Mesendoderm (in vitro differentiated cells): ENCODE results near the gene VSIG1.

Experiments
- DNase-seq: peaks from one replicate; pipeline ENCODE4 v3.0.0; 2013
- H2AK5ac ChIP-seq: 2 replicates; pipeline ENCODE4 v1.6.1; 2013; ENCODE audit warnings: low read length, inconsistent platforms
- H2BK120ac ChIP-seq: 2 replicates; pipeline ENCODE4 v1.6.1; 2013; ENCODE audit warnings: low read depth, mild to moderate bottlenecking, low read length, moderate library complexity, mixed read lengths
- H2BK15ac ChIP-seq: replicated peaks from 2 replicates; pipeline ENCODE4 v1.6.1; 2013; ENCODE audit warnings: low read depth, mild to moderate bottlenecking, moderate library complexity
- H2BK5ac ChIP-seq: 2 replicates; pipeline ENCODE4 v1.6.1; 2013; ENCODE audit warnings: low read length, inconsistent platforms
- H3K18ac ChIP-seq: 2 replicates; pipeline ENCODE4 v1.6.1; 2013; ENCODE audit warnings: mild to moderate bottlenecking, low read length, mixed read lengths
- H3K23ac ChIP-seq: one replicate; pipeline ENCODE4 v1.6.1; 2013; ENCODE audit warnings: low read length
- H3K27ac ChIP-seq: 2 replicates; pipeline ENCODE4 v1.5.1; 2013; ENCODE audit warnings: low read depth, mild to moderate bottlenecking, inconsistent platforms, low read length, moderate library complexity
- H3K27me3 ChIP-seq: 2 replicates; pipeline ENCODE4 v1.6.1; 2013; ENCODE audit warnings: low read length, control low read depth, mild to moderate bottlenecking, inconsistent platforms; ENCODE audit not compliant: insufficient read depth, poor library complexity
- H3K36me3 ChIP-seq: 2 replicates; pipeline ENCODE4 v1.6.1; 2013; ENCODE audit warnings: low read length, inconsistent platforms; ENCODE audit not compliant: control insufficient read depth, insufficient read depth
- H3K4ac ChIP-seq: one replicate; pipeline ENCODE4 v1.6.1; 2013; ENCODE audit warnings: low read depth, mild to moderate bottlenecking, low read length, moderate library complexity
- H3K4me1 ChIP-seq: 2 replicates; pipeline ENCODE4 v1.6.1; 2013; ENCODE audit warnings: low read depth, low read length, inconsistent platforms; ENCODE audit not compliant: control insufficient read depth
- H3K4me2 ChIP-seq: 2 replicates; pipeline ENCODE4 v1.6.1; 2013; ENCODE audit warnings: low read length
- H3K4me3 ChIP-seq: 2 replicates; pipeline ENCODE4 v1.5.1; 2013; ENCODE audit warnings: mild to moderate bottlenecking, low read length
- H3K56ac ChIP-seq: one replicate; pipeline ENCODE4 v1.6.1; 2013; ENCODE audit warnings: low read length
- H3K79me1 ChIP-seq: 2 replicates; pipeline ENCODE4 v1.6.1; 2013; ENCODE audit warnings: low read length, inconsistent platforms
- H3K79me2 ChIP-seq: 2 replicates; pipeline ENCODE4 v1.6.1; 2013; ENCODE audit warnings: mild to moderate bottlenecking, low read length; ENCODE audit not compliant: control insufficient read depth, insufficient read depth
- H3K9ac ChIP-seq: 2 replicates; pipeline ENCODE4 v1.6.1; 2013; ENCODE audit warnings: low read length, inconsistent platforms
- H4K5ac ChIP-seq: one replicate; pipeline ENCODE4 v1.6.1; 2013; ENCODE audit warnings: low read length
- H4K8ac ChIP-seq: one replicate; pipeline ENCODE4 v1.6.1; 2013; ENCODE audit warnings: low read depth, mild to moderate bottlenecking, control low read depth, low read length, moderate library complexity
- WGBS: extraction: QIAGEN DNeasy Blood & Tissue Kit; methylation state at CpG from one replicate; pipeline ENCODE4 v1.1.7; 2013; ENCODE audit warnings: low lambda C conversion rate, missing lambda C conversion rate; ENCODE audit not compliant: insufficient coverage; ENCODE audit errors: extremely low coverage; 5-methylcytosine and 5-hydroxymethylcytosine counted together

Gene VSIG1

DNA sequence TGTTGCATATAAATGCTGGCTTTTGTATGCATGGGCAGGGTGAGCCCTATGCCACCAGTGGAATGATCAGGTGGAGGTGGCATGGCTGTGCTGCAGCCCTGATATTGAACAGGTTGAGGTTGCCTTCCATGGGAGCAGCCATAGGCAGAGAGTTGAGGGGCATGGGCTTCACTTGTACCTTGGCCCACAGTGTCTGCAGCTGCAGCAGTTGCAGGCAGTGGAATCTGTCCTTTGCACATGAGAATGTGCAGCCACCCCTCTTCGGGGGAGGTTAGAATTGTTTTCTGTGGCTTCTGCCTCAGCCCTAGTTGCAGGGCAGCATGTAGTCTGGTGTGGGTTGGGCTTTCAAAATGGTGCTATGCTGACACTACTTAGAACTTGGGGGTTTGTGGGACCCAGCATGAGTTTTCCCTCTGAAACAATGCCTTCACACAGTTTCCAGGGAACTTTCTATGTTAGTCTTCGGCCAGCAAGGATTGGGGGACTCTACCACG, 25.4 kb upstream of the VSIG1 start:
- Histone ChIP-seq H3K36me3 (no peaks in the 10 kb centered on the region), H4K8ac (no peak overlapping the region), H2BK15ac (no peak overlapping the region), H3K23ac (no peak overlapping the region), H3K79me2 (no peaks in the 10 kb centered on the region), H2BK5ac (no peak overlapping the region), H2BK120ac (no peak overlapping the region), H3K27ac (no peak overlapping the region), H4K5ac (no peak overlapping the region), H3K4me2 (no peak overlapping the region), H3K18ac (no peak overlapping the region), H3K4me3 (no peak overlapping the region), H3K4ac (no peak overlapping the region), H3K27me3 (no peaks in the 10 kb centered on the region), H3K79me1 (no peaks in the 10 kb centered on the region), H3K4me1 (no peaks in the 10 kb centered on the region), H2AK5ac (no peak overlapping the region), H3K9ac (no peak overlapping the region), H3K56ac (no peak overlapping the region)
- no CpG with 5 or more reads among the region's 3 CpGs for WGBS
- no peak for DNase-seq

DNA sequence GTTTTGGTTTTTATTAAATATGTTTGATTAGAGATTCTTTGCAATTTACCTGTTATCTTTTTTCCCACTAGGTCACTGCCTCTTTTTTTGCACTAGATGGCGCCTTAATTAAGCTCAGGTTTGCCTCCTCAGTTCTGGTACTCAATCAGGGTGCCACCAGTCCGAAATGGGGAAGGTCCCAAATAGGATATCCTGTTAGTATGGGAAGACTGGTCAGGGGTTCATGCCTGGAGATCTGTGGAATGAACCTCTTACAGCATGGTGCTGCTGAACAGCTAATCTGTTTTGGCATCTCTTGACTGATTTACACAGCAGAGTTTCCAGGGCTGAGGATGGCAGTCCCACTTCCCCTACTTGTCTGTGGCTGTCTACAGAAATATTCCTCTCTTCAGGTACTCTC, 24.2 kb upstream of the VSIG1 start:
- no peaks in the 10 kb centered on the region for H3K79me1 ChIP-seq
- WGBS, result no CpG with 5 or more reads among the region's 2 CpGs
- no peak overlapping the region for H3K4me2 ChIP-seq
- H3K4me3 ChIP-seq, result no peak overlapping the region
- H2BK5ac ChIP-seq, result no peak overlapping the region
- H3K56ac ChIP-seq, result no peak overlapping the region
- H4K5ac ChIP-seq, result no peak overlapping the region
- H2BK120ac ChIP-seq, result no peak overlapping the region
- no peaks in the 10 kb centered on the region for H3K27me3 ChIP-seq
- H3K79me2 ChIP-seq, result no peaks in the 10 kb centered on the region
- no peak overlapping the region for H2BK15ac ChIP-seq
- no peaks in the 10 kb centered on the region for H3K4me1 ChIP-seq
- H3K23ac ChIP-seq, result no peak overlapping the region
- H2AK5ac ChIP-seq, result no peak overlapping the region
- H3K9ac ChIP-seq, result no peak overlapping the region
- H3K36me3 ChIP-seq, result no peaks in the 10 kb centered on the region
- H3K18ac ChIP-seq, result no peak overlapping the region
- DNase-seq, result peak; percentile 48
- H3K27ac ChIP-seq, result no peak overlapping the region
- no peak overlapping the region for H4K8ac ChIP-seq
- H3K4ac ChIP-seq, result no peak overlapping the region

DNA sequence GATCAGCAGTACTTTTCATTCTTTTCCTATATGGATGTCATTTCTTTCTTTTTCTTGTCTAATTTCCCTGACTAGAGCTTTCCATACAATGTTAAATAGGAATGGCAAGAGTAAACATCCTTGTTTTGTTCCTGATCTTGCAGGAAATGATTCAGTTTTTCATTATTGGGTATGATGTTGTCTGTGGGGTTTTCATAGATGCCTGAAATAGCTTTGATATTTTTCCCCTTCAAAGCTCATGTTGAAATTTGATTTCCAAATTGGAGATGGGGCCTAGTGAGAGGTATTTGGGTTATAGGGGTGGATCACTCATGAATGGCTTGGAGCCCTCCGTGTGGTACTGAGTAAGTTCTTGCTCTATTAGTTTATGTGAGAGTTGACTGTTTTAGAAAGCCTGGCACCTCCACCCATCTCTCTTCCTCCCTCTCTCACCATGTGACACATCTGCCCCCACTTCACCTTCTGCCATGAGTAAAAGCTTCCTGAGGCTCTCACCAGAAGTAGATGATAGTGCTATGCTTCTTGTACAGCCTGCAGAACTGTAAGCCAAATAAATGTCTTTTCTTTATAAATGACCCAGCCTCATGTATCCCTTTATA, 22.3 kb upstream of the VSIG1 start:
- no CpG with 5 or more reads among the region's 1 CpG for WGBS
- H3K36me3 ChIP-seq, result no peaks in the 10 kb centered on the region
- no peak overlapping the region for H3K56ac ChIP-seq
- no peak for DNase-seq
- no peak overlapping the region for H3K4me2 ChIP-seq
- no peak overlapping the region for H3K4me3 ChIP-seq
- no peak overlapping the region for H3K9ac ChIP-seq
- no peak overlapping the region for H2AK5ac ChIP-seq
- H3K79me1 ChIP-seq, result no peaks in the 10 kb centered on the region
- no peak overlapping the region for H4K8ac ChIP-seq
- H3K4me1 ChIP-seq, result no peaks in the 10 kb centered on the region
- H3K27me3 ChIP-seq, result no peaks in the 10 kb centered on the region
- H4K5ac ChIP-seq, result no peak overlapping the region
- H3K79me2 ChIP-seq, result no peaks in the 10 kb centered on the region
- H2BK15ac ChIP-seq, result no peak overlapping the region
- H3K27ac ChIP-seq, result no peak overlapping the region
- H3K18ac ChIP-seq, result no peak overlapping the region
- no peak overlapping the region for H3K23ac ChIP-seq
- H2BK120ac ChIP-seq, result no peak overlapping the region
- no peak overlapping the region for H3K4ac ChIP-seq
- no peak overlapping the region for H2BK5ac ChIP-seq

DNA sequence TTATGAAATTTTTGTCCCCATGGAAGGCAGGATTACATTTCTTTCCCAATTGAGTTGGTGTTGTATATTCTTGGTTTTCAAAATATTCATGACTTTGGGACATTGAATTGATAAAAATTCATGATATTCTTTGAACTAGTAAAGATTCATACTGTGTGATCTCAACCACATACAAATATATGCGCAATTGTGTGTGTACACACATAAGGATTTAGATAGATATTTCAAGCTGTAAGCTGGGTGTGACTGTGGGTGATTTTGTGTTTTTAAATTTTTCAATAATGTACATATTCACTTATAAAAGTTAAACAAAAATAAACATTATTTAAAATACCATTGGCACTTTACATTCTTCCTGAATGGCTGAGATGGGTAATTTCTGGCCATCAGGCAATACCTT, 19.5 kb upstream of the VSIG1 start:
- H3K79me2 ChIP-seq, result no peaks in the 10 kb centered on the region
- no CpG with 5 or more reads among the region's 1 CpG for WGBS
- no peaks in the 10 kb centered on the region for H3K79me1 ChIP-seq
- no peak overlapping the region for H4K5ac ChIP-seq
- no peak overlapping the region for H3K4ac ChIP-seq
- H3K27me3 ChIP-seq, result no peaks in the 10 kb centered on the region
- H3K4me3 ChIP-seq, result no peak overlapping the region
- no peak overlapping the region for H2BK5ac ChIP-seq
- no peak overlapping the region for H3K23ac ChIP-seq
- H3K9ac ChIP-seq, result no peak overlapping the region
- H3K36me3 ChIP-seq, result no peaks in the 10 kb centered on the region
- H3K56ac ChIP-seq, result no peak overlapping the region
- no peak overlapping the region for H2BK120ac ChIP-seq
- no peak overlapping the region for H4K8ac ChIP-seq
- DNase-seq, result no peak
- H3K4me1 ChIP-seq, result no peaks in the 10 kb centered on the region
- H3K27ac ChIP-seq, result no peak overlapping the region
- no peak overlapping the region for H2BK15ac ChIP-seq
- H2AK5ac ChIP-seq, result no peak overlapping the region
- no peak overlapping the region for H3K4me2 ChIP-seq
- no peak overlapping the region for H3K18ac ChIP-seq

DNA sequence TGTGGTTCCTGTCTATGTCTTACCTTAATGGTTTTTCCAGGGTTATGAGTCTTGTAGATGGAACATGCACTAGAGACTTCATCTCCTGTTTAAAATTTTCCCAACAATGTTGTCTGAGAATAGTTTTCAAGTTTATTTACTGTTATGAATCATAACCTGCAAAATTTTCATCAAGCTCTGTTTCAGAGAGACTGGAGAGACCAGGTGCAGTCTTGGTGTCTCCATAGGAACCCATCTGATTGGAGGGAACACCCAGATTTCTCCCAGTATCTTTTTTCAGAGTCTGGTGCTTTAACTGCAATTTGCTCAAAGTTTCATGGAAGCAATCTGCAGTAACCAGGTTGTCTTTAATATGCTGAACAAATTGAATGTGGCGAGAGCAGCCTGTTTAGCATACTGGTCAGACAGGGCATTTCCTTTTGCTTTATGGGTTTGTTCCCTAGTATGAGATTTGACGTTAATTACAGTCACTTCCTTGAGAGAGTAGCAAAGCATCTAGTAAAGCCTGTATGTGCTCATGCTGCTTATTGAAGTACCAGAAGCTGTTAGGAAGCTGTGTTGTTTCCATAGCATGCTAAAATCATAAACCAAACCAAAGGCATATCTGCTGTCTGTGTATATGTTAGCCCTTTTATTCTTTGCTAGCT, 18.8 kb upstream of the VSIG1 start:
- H3K27me3 ChIP-seq, result no peaks in the 10 kb centered on the region
- H3K79me2 ChIP-seq, result no peaks in the 10 kb centered on the region
- no peak overlapping the region for H4K8ac ChIP-seq
- no peaks in the 10 kb centered on the region for H3K79me1 ChIP-seq
- WGBS, result no CpG with 5 or more reads among the region's 2 CpGs
- no peak overlapping the region for H4K5ac ChIP-seq
- H3K27ac ChIP-seq, result no peak overlapping the region
- H3K4me2 ChIP-seq, result no peak overlapping the region
- H3K9ac ChIP-seq, result no peak overlapping the region
- H2BK5ac ChIP-seq, result no peak overlapping the region
- no peak overlapping the region for H3K56ac ChIP-seq
- H3K36me3 ChIP-seq, result no peaks in the 10 kb centered on the region
- H3K4me3 ChIP-seq, result no peak overlapping the region
- H3K4ac ChIP-seq, result no peak overlapping the region
- DNase-seq, result no peak
- H2AK5ac ChIP-seq, result no peak overlapping the region
- no peaks in the 10 kb centered on the region for H3K4me1 ChIP-seq
- H2BK15ac ChIP-seq, result no peak overlapping the region
- H3K23ac ChIP-seq, result no peak overlapping the region
- H3K18ac ChIP-seq, result no peak overlapping the region
- no peak overlapping the region for H2BK120ac ChIP-seq

DNA sequence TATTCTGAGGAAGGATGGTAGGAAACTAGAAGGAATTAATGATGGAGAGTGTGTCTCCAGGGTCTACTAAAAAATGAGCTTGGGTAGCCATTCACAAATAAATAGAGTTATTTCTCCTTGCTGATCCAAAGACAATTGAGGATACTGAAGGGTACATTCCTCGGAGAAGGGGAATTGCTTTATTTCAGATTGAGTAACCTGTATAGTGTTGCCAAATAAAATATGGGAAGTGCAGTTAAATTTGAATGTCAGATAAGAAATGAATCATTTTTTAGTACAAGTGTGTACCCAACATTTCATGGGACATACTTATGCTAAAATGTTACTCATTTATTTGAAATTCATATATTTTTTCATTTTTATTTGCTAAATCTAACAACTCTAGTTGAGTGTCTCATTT, 16.0 kb upstream of the VSIG1 start:
- no peak overlapping the region for H3K4me3 ChIP-seq
- no peak for DNase-seq
- H2BK120ac ChIP-seq, result no peak overlapping the region
- H3K27ac ChIP-seq, result no peak overlapping the region
- H3K36me3 ChIP-seq, result no peaks in the 10 kb centered on the region
- no peak overlapping the region for H3K9ac ChIP-seq
- no peaks in the 10 kb centered on the region for H3K27me3 ChIP-seq
- no CpG with 5 or more reads among the region's 1 CpG for WGBS
- H4K8ac ChIP-seq, result no peak overlapping the region
- no peak overlapping the region for H2BK5ac ChIP-seq
- H3K18ac ChIP-seq, result no peak overlapping the region
- H2BK15ac ChIP-seq, result no peak overlapping the region
- H3K79me1 ChIP-seq, result no peaks in the 10 kb centered on the region
- H3K56ac ChIP-seq, result no peak overlapping the region
- H2AK5ac ChIP-seq, result no peak overlapping the region
- H3K79me2 ChIP-seq, result no peaks in the 10 kb centered on the region
- H3K4ac ChIP-seq, result no peak overlapping the region
- no peaks in the 10 kb centered on the region for H3K4me1 ChIP-seq
- H3K4me2 ChIP-seq, result no peak overlapping the region
- no peak overlapping the region for H4K5ac ChIP-seq
- H3K23ac ChIP-seq, result no peak overlapping the region
